CD14-positive monocyte (primary cell): Measurements from ENCODE around the gene CDKN2AIP. TPM values are rescaled to one million over a fixed set of nuclear protein-coding genes. Genes with fewer than 3 reads are reported as not detected.

Experiments
- DNase-seq, 3 donors: peaks; one replicate each; pipeline ENCODE4 v3.0.0-alpha.2; 2011 to 2022
- H2AFZ ChIP-seq: 2 replicates; pipeline ENCODE4 v1.6.0; 2012; ENCODE audit warnings: mild to moderate bottlenecking, low read depth, low read length, inconsistent platforms; ENCODE audit not compliant: insufficient read depth, poor library complexity, severe bottlenecking
- H3K27ac ChIP-seq, 2 donors: 1 replicate in 1 of 2; 2 replicates in 1 of 2; pipeline ENCODE4 v1.5.1; 2012 to 2013; ENCODE audit warnings: low read length in 2 of 2, control low read depth in 1 of 2, inconsistent platforms in 1 of 2, low read depth in 1 of 2, mild to moderate bottlenecking in 1 of 2
- H3K27me3 ChIP-seq, 2 donors: one replicate each; pipeline versions ENCODE4 v1.6.0 to v1.6.1; 2011 to 2013; ENCODE audit warnings: low read length in 2 of 2; ENCODE audit not compliant: control insufficient read depth in 2 of 2, insufficient read depth in 2 of 2
- H3K36me3 ChIP-seq, 2 donors: replicated peaks in 1 of 2; 1 replicate in 1 of 2; 2 replicates in 1 of 2; pipeline versions ENCODE4 v1.5.1 to v1.6.1; 2012 to 2013; ENCODE audit warnings: low read length in 2 of 2, control low read depth in 1 of 2, inconsistent platforms in 1 of 2, mild to moderate bottlenecking in 1 of 2; ENCODE audit not compliant: insufficient read depth in 2 of 2, control insufficient read depth in 1 of 2
- H3K4me1 ChIP-seq, 2 donors: 1 replicate in 1 of 2; 2 replicates in 1 of 2; pipeline versions ENCODE4 v1.5.1 to v1.6.1; 2012 to 2013; ENCODE audit warnings: low read length in 2 of 2, control low read depth in 1 of 2, inconsistent platforms in 1 of 2, mild to moderate bottlenecking in 1 of 2, moderate library complexity in 1 of 2; ENCODE audit not compliant: insufficient read depth in 2 of 2, control insufficient read depth in 1 of 2
- H3K4me2 ChIP-seq: replicated peaks from 2 replicates; pipeline ENCODE3; 2012; ENCODE audit warnings: low read length, moderate library complexity, mild to moderate bottlenecking; ENCODE audit not compliant: poor library complexity, severe bottlenecking; ENCODE audit errors: extremely low read depth
- H3K4me3 ChIP-seq, 3 experiments: fragments of 200-600 bp in 1 of 3; sonication (generic) in 1 of 3; replicated peaks in 1 of 3; 1 replicate in 2 of 3; 2 replicates in 1 of 3; pipeline ENCODE4 v1.5.1; 2011 to 2013; ENCODE audit warnings: low read length in 3 of 3, mild to moderate bottlenecking in 3 of 3, control low read depth in 2 of 3, low read depth in 2 of 3, inconsistent platforms in 1 of 3, moderate library complexity in 1 of 3
- H3K79me2 ChIP-seq: 2 replicates; pipeline ENCODE4 v1.6.0; 2012; ENCODE audit warnings: mild to moderate bottlenecking, control low read depth, inconsistent platforms, low read length, moderate library complexity; ENCODE audit not compliant: insufficient read depth
- H3K9ac ChIP-seq: 2 replicates; pipeline ENCODE4 v1.6.0; 2017; ENCODE audit warnings: low read length, mild to moderate bottlenecking; ENCODE audit not compliant: insufficient read depth, poor library complexity, severe bottlenecking
- H3K9me3 ChIP-seq, 2 donors: replicated peaks in 1 of 2; 1 replicate in 1 of 2; 2 replicates in 1 of 2; pipeline versions ENCODE4 v1.5.1 to v1.6.1; 2012 to 2013; ENCODE audit warnings: low read length in 2 of 2, control low read depth in 1 of 2; ENCODE audit not compliant: control insufficient read depth in 1 of 2, insufficient read depth in 1 of 2
- H4K20me1 ChIP-seq: 2 replicates; pipeline ENCODE4 v1.6.0; 2012; ENCODE audit warnings: mild to moderate bottlenecking, low read length, control low read depth, moderate library complexity; ENCODE audit not compliant: insufficient read depth
- H3K27ac Mint-ChIP-seq, 7 donors: one replicate each; pipeline ENCODE4 v1.8.0; 2020; ENCODE audit warnings: mild to moderate bottlenecking in 7 of 7, mixed read lengths in 7 of 7, moderate library complexity in 6 of 7, inconsistent platforms in 2 of 7
- H3K27me3 Mint-ChIP-seq, 3 donors: one replicate each; pipeline ENCODE4 v1.8.0; 2021 to 2022; ENCODE audit warnings: low read depth in 3 of 3, mild to moderate bottlenecking in 3 of 3, mixed read lengths in 3 of 3, moderate library complexity in 3 of 3, inconsistent platforms in 1 of 3
- H3K36me3 Mint-ChIP-seq, 2 donors: one replicate each; pipeline ENCODE4 v1.8.0; 2020; ENCODE audit warnings: mixed read lengths in 2 of 2, inconsistent platforms in 1 of 2, mild to moderate bottlenecking in 1 of 2
- H3K4me1 Mint-ChIP-seq: one replicate; pipeline ENCODE4 v1.8.0; 2020; ENCODE audit warnings: mild to moderate bottlenecking, mixed read lengths
- H3K4me3 Mint-ChIP-seq, 2 donors: one replicate each; pipeline ENCODE4 v1.8.0; 2020; ENCODE audit warnings: mild to moderate bottlenecking in 2 of 2, mixed read lengths in 2 of 2, moderate library complexity in 1 of 2
- H3K9me3 Mint-ChIP-seq, 7 donors: one replicate each; pipeline ENCODE4 v1.8.0; 2020 to 2022; ENCODE audit warnings: mixed read lengths in 7 of 7, mild to moderate bottlenecking in 6 of 7, moderate library complexity in 6 of 7, inconsistent platforms in 2 of 7
- CTCF ChIP-seq: fragments of 200-600 bp; IDR thresholded peaks from one replicate; pipeline ENCODE4 v1.8.0; 2022; ENCODE audit warnings: antibody characterized with exemption, mild to moderate bottlenecking
- WGBS: methylation state at CpG from one replicate; pipeline ENCODE4 v1.1.5; 2013; ENCODE audit warnings: missing lambda C conversion rate; ENCODE audit not compliant: insufficient coverage; 5-methylcytosine and 5-hydroxymethylcytosine counted together
- intact Hi-C, 2 donors: fragments of 100-400 bp; cut with micrococcal nuclease; formaldehyde crosslinking; loops; one replicate each; pipeline versions ENCODE4 v1.15.0 to v1.15.1; 2023
- polyA plus RNA-seq, 3 donors: library from polyadenylated mRNA; depleted of rRNA in 1 of 3; unstranded in 2 of 3; stranded (reverse) in 1 of 3; fragments of 300-500 nt in 2 of 3; fragments of >200 nt in 1 of 3; fragmentation: Illumina TruSeq in 2 of 3; gene quantifications; 1 replicate in 2 of 3; 2 replicates in 1 of 3; pipeline ENCODE4 v1.2.3, GENCODE V29; 2012 to 2021

The CDKN2AIP gene
- polyA plus RNA-seq, 3 donors = 3.1 to 4.4 (median 3.7) TPM

- Histone ChIP-seq H3K4me1 (peaks cover 30 to 35% of the 10 kb centered on the region in 2 donors), H2AFZ (no peak overlapping the region), H3K27ac (no peak overlapping the region), H3K4me2 (no peak overlapping the region), H3K79me2 (peaks cover 41% of the 10 kb centered on the region), H3K36me3 (peaks cover 48 to 73% of the 10 kb centered on the region in 2 donors), H3K9ac (no peak overlapping the region), H3K4me3 (no peak overlapping the region), H4K20me1 (peaks cover 54% of the 10 kb centered on the region), H3K9me3 (no peaks in the 10 kb centered on the region), H3K27me3 (no peaks in the 10 kb centered on the region)
- no peaks in the 10 kb centered on the region for H3K9me3 Mint-ChIP-seq
- no CpG with 5 or more reads among the region's 3 CpGs for WGBS
- intact Hi-C loops = loop anchor here in 1 of 2 donors (5.0 kb wide), 1 partner anchor 59 kb away; the partner anchor contains the start of gene ING2
- TF ChIP-seq CTCF = no peak
- H3K4me3 Mint-ChIP-seq = no peak overlapping the region
- no peaks in the 10 kb centered on the region for H3K27me3 Mint-ChIP-seq
- H3K36me3 Mint-ChIP-seq = peaks cover 45 to 48% of the 10 kb centered on the region in 2 donors
- H3K4me1 Mint-ChIP-seq = peaks cover 32% of the 10 kb centered on the region
- DNase-seq = no peak
- H3K27ac Mint-ChIP-seq = peak overlapping the region in 1 of 7 donors; percentile 28
These were observed 4.0 kb downstream of the CDKN2AIP start for GRCh38 chr4:183448436-183448835.

- H3K36me3 ChIP-seq = peaks cover 48 to 74% of the 10 kb centered on the region in 2 donors
- H3K4me1 ChIP-seq = peaks cover 26 to 27% of the 10 kb centered on the region in 2 donors
- no peaks in the 10 kb centered on the region for H3K9me3 ChIP-seq
- peaks cover 54% of the 10 kb centered on the region for H4K20me1 ChIP-seq
- H3K79me2 ChIP-seq = peaks cover 41% of the 10 kb centered on the region
- WGBS = 86% methylated on average over 2 of the region's 5 CpGs
- DNase-seq = no peak
- H3K27ac ChIP-seq = no peak overlapping the region
- H3K27ac Mint-ChIP-seq = peak overlapping the region in 2 of 7 donors; percentile 27 to 33
- H3K4me3 Mint-ChIP-seq = no peak overlapping the region
- no peak overlapping the region for H3K9ac ChIP-seq
- TF ChIP-seq CTCF = no peak
- no peaks in the 10 kb centered on the region for H3K27me3 ChIP-seq
- H2AFZ ChIP-seq = no peak overlapping the region
- peaks cover 29% of the 10 kb centered on the region for H3K4me1 Mint-ChIP-seq
- H3K9me3 Mint-ChIP-seq = no peaks in the 10 kb centered on the region
- H3K4me2 ChIP-seq = no peak overlapping the region
- no peaks in the 10 kb centered on the region for H3K27me3 Mint-ChIP-seq
- intact Hi-C loops = loop anchor here in 1 of 2 donors (5.0 kb wide), 1 partner anchor 58 kb away; the partner anchor contains the start of gene ING2
- H3K4me3 ChIP-seq = no peak overlapping the region
- peaks cover 45 to 48% of the 10 kb centered on the region in 2 donors for H3K36me3 Mint-ChIP-seq
These were observed 4.9 kb downstream of the CDKN2AIP start for GRCh38 chr4:183449193-183449882.
